Activated T-cell treated with anti-CD3 and anti-CD28 coated beads, Interleukin-2, amount 50 U/mL, for 72 hours (primary cell): Measurements from ENCODE around the gene PRKCD. TPM values are rescaled to one million over a fixed set of nuclear protein-coding genes. Genes with fewer than 3 reads are reported as not detected.

ENCODE experiments used
- ATAC-seq, 2 donors: fragments of 150-1000 bp; cut with Tn5 transposase; replicated peaks in 1 of 2; 2 replicates each; pipeline ENCODE4 v1.10.0; 2021; ENCODE audit warnings: moderate library complexity in 2 of 2, mild to moderate bottlenecking in 1 of 2
- DNase-seq, 2 donors: peaks; one replicate each; pipeline ENCODE4 v3.0.0; 2021 to 2022; ENCODE audit warnings: mixed read lengths in 1 of 2
- H3K27ac Mint-ChIP-seq: one replicate; pipeline ENCODE4 v1.8.0; 2022; ENCODE audit warnings: mild to moderate bottlenecking, moderate library complexity, mixed read lengths
- H3K27me3 Mint-ChIP-seq: one replicate; pipeline ENCODE4 v1.8.0; 2022; ENCODE audit warnings: low read depth, mixed read lengths
- H3K36me3 Mint-ChIP-seq, 2 donors: one replicate each; pipeline ENCODE4 v1.8.0; 2022; ENCODE audit warnings: mixed read lengths in 2 of 2, mild to moderate bottlenecking in 1 of 2; ENCODE audit not compliant: insufficient read depth in 2 of 2
- H3K4me1 Mint-ChIP-seq: one replicate; pipeline ENCODE4 v1.8.0; 2022; ENCODE audit warnings: low read depth, mixed read lengths
- H3K4me3 Mint-ChIP-seq, 2 donors: one replicate each; pipeline ENCODE4 v1.8.0; 2022; ENCODE audit warnings: mild to moderate bottlenecking in 2 of 2, mixed read lengths in 2 of 2, moderate library complexity in 2 of 2
- H3K9me3 Mint-ChIP-seq, 2 donors: one replicate each; pipeline ENCODE4 v1.8.0; 2022; ENCODE audit warnings: mixed read lengths in 2 of 2
- total RNA-seq, 2 donors: library from RNA; stranded (reverse); gene quantifications; one replicate each; pipeline ENCODE4 v1.2.3, GENCODE V29; 2022

Gene PRKCD
- total RNA-seq, 2 donors from 2014 or later, result 24.2 to 27.2 TPM

DNA sequence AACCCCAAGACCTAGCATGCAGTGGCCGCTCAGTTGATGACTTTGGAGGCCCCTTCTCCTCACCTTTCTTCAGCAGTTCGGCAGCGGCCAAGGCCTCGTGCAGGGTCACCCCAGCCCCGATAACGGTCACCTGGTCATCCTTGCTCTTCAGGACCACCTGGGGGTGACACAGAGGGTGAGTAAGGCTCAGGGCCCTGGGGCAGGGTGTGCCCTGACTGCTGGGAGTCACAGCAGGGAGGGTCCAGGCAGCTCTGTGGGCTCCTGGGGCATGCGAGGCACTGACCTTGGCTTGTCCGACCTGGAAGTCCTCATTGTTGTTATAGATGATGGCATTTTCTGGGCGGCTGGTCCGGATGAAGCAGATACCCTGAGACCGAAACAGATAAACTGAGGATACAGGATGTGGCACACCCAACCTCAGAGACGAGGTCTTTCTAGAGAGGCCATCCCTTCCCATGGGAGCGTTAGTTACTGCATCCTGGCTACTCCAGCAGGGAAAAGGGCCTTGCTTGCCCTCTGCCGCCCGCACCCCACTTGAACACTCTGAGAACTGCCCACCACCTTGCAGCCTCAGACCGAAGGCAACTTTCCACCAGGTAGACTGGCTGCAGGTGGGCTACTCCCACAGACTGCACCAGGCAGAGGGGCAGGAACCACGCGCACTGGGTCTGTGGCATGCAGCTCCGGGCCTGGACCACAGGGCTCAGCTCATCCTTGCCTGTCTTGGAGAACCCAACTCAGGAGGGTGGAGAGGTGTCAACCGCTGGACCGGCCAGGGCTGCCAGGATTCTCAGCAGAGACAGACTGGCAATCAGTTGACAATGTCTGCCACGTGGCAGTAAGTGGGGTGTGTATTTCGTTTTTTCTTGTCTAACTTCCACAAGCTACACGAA, 67.2 kb downstream of the PRKCD start:
- ATAC-seq (no peak), DNase-seq (no peak)
- Mint-ChIP-seq H3K36me3 (peaks cover 2 to 9% of the 10 kb centered on the region in 2 donors), H3K27ac (no peak overlapping the region), H3K27me3 (no peaks in the 10 kb centered on the region), H3K9me3 (no peaks in the 10 kb centered on the region), H3K4me3 (no peak overlapping the region), H3K4me1 (no peaks in the 10 kb centered on the region)

DNA sequence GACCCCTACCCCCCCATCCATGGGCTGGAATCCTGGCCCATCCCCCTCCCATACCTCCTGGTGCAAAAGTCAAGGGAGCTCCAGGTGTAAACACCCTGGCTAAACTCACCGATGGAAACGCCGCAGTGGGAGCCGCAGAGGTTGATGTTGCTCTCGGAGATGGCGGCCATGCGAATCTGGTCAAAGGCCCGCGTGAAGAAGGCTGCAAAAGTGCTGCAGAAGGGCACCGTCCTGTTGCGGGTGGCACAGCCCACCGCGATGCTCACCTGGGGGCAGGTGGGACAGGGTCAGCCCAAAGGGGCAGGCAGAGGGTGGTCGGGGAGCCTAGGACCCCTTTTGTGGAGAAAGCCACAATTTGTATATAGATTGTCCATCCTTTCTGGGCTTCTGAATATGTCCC, 68.2 kb downstream of the PRKCD start:
- no peak for ATAC-seq
- Mint-ChIP-seq H3K4me3 (no peak overlapping the region), H3K9me3 (no peaks in the 10 kb centered on the region), H3K27me3 (no peaks in the 10 kb centered on the region), H3K4me1 (no peaks in the 10 kb centered on the region), H3K27ac (no peak overlapping the region), H3K36me3 (peaks cover 4 to 11% of the 10 kb centered on the region in 2 donors)
- no peak for DNase-seq

DNA sequence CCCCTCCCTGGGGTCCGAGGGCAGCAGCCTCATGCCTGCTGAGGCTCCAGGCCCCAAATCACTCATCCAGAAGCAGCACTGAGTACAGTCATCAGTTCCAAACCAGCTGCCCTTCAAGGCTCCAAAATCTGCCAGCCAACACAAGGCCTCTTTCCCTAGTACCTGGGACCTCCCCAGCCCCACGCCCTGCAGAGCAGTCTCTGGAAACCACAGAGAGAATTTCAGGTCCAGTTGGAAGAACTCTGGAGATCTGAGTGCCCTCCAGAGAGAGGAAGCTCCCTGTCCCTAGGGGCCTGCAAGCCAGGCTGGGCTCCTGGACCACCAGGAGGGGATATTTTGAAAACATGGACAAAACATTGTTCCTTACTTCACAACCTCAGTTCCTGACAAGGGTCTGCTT, 68.6 kb downstream of the PRKCD start:
- H3K4me1 Mint-ChIP-seq, result no peaks in the 10 kb centered on the region
- DNase-seq (no peak), ATAC-seq (no peak)
- H3K4me3 Mint-ChIP-seq, result no peak overlapping the region
- H3K36me3 Mint-ChIP-seq, result peaks cover 4 to 13% of the 10 kb centered on the region in 2 donors
- no peaks in the 10 kb centered on the region for H3K27me3 Mint-ChIP-seq
- H3K9me3 Mint-ChIP-seq, result no peaks in the 10 kb centered on the region
- no peak overlapping the region for H3K27ac Mint-ChIP-seq

DNA sequence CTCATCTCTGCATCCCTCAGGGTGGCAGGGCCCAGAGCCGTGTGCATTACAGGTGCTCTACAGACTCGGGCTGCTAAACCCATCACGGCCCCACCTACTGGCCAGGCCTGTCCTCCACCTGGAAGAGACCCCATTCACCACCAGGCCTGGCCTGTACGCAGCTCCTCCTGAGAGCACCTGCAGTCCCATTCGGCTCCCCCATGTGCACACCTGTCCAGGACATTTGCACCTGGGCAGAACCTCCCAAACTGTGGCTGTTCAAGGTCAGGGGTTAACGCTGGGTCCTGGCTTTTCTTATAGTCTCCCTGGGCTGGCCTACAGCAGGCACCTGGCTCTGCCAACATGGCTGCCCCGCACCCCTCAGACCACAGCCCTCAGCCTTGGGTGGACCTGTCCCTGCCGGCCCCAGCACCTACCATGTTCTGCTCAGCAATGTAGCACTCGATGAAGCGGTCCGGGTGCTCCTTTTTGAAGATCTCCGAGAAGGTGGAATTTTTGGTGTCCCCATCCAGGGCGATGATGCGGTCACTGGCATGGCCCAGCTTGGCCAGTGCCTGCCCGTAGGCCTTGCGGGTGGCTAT, 69.1 kb downstream of the PRKCD start:
- no peak for ATAC-seq
- no peaks in the 10 kb centered on the region for H3K4me1 Mint-ChIP-seq
- no peak overlapping the region for H3K4me3 Mint-ChIP-seq
- H3K36me3 Mint-ChIP-seq, result peaks cover 6 to 13% of the 10 kb centered on the region in 2 donors
- H3K27ac Mint-ChIP-seq, result no peak overlapping the region
- no peaks in the 10 kb centered on the region for H3K27me3 Mint-ChIP-seq
- no peak for DNase-seq
- no peaks in the 10 kb centered on the region for H3K9me3 Mint-ChIP-seq

DNA sequence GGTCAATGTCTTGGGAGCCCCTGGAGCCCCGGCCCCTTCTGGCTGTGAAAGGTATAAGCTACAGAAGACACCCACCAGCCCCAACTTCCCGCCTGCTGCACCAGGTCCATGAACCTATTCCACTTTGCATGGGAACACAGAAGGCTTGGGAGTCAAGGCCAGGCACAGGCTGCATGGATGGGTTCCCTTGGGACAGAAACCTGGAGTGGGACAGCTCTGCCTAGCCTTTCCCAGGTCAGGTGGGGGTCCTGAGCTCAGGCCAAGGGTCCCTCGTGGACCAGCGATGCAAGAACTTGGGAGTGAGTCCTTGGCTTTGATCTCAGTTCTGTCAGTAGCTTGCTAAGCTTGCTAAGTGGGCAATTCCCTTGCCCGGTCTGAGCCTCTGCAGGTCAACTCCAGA, 69.8 kb downstream of the PRKCD start:
- Mint-ChIP-seq H3K4me3 (no peak overlapping the region), H3K27ac (no peak overlapping the region), H3K9me3 (no peaks in the 10 kb centered on the region), H3K4me1 (no peaks in the 10 kb centered on the region), H3K36me3 (peaks cover 7 to 14% of the 10 kb centered on the region in 2 donors), H3K27me3 (no peaks in the 10 kb centered on the region)
- no peak for ATAC-seq
- DNase-seq, result no peak

DNA sequence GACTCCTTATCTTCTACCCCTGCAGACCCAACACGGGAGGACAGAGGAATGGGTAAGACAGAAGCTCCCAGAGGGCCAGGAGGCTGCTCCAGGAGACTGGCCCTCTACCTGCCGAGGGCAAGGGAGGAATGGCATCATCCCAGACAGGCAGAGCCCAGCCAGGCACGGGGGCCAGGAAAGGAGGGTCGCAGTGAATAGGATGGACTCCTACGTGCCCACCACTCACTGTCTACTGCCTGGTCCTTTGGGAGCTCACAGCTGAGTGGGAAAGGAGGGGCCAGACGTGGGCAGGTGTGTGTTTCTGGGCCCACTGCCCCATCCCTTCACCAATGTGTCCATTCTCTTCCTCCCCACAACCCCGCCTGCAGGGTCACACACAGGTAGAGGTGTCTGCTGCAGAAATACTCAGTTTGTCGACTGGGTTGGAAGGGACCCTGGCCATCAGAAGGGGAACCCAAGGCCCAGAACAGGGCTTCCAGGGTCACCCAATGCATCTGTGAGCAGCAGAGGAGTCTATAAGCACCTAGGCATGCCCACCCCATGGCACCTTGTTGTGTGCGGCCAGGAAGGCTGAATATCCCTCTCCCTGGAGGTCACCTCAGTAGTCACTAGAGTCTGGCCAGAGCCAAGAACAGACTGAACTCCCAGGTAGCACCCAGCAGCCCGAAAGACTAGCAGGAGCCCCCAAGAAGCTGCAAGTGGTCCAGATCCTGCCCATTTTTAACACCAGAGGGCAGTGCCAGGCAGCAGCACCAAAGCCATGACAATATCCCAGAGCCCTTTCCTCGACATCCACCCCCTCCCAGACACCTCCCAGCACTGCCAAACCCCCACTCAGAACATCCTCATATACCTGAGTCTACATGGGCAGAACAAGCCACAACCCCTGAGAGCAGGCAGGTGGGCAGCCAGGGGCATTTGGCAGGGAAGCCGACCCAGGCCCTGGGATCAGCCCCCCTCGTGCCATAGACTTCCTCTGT, 70.8 kb downstream of the PRKCD start:
- H3K36me3 Mint-ChIP-seq, result peaks cover 7 to 13% of the 10 kb centered on the region in 2 donors
- H3K27me3 Mint-ChIP-seq, result no peaks in the 10 kb centered on the region
- H3K9me3 Mint-ChIP-seq, result no peaks in the 10 kb centered on the region
- DNase-seq, result no peak
- no peak overlapping the region for H3K4me3 Mint-ChIP-seq
- H3K27ac Mint-ChIP-seq, result no peak overlapping the region
- no peaks in the 10 kb centered on the region for H3K4me1 Mint-ChIP-seq
- no peak for ATAC-seq

DNA sequence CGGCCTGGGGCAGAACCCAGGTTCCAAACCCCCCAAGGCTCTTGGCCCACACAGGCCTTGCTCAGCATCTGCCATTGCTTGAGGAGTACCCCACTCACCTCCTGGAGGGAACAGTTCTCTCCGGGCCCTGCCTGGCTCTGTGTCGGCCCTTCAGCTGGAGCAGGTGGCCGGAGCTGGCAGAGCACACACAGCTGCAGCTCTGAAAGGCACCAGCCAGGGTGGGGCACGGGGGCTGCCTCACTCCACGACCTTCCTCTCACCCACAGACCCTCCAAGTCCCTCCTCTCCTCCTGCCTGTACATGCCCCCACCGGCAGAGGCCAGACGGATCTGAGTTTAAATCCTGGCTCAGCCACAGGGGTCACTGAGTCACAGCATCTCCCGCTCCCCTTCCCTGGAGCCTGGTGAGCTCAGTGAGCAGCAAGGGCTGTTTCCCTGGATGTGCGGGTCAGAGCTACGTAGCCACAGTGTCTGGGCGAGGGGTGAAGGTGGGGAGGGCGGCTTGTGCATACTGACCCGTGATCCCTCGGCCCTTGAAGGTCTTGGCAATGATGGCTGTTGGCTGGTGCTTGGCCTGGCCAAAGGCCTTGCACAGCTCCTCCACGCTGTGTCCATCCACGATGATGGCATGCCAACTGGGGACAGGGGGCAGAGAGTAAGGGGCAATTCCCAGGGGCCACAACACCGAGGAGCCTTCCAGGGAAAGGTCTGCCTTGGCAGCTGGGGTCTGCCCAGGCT, 71.8 kb downstream of the PRKCD start:
- DNase-seq (no peak), ATAC-seq (no peak)
- peaks cover 6 to 9% of the 10 kb centered on the region in 2 donors for H3K36me3 Mint-ChIP-seq
- no peaks in the 10 kb centered on the region for H3K27me3 Mint-ChIP-seq
- no peaks in the 10 kb centered on the region for H3K9me3 Mint-ChIP-seq
- H3K27ac Mint-ChIP-seq, result no peak overlapping the region
- H3K4me3 Mint-ChIP-seq, result no peak overlapping the region
- no peaks in the 10 kb centered on the region for H3K4me1 Mint-ChIP-seq

DNA sequence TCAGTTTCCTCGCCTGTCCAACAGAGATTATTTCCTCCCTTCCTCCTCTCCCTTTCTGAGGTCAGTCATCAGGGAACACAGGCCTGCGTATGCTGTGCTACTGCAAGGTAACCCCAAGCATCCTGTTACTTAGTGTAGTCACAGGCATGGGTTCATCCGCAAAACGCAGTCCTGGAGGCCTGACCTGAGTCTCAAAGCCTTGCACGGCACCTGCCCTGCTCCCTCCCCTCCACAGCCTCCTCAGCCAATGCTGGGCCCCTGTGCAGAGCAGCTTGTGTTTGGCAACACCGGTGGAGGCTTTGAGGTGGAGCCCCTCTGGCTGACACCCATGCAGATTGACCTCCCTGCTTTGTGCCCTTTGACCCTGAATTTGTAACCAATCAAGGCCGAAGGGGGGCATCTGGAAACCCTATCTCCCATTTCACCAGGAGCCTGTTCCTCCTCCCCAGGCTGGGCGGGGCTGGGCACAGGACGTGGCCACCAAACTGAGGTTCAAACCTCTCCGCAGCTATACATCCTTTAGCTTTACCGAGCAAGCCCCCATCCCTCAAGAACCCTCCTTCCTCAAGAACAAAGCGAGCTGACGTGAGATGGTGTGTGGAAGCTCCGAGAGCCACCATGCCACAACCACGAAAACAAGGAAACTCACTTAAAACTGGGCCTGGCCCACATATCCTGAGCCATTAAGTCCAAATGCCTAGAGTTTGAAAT, 73.3 kb downstream of the PRKCD start:
- Mint-ChIP-seq H3K4me3 (no peak overlapping the region), H3K27me3 (no peaks in the 10 kb centered on the region), H3K36me3 (peaks cover 7 to 8% of the 10 kb centered on the region in 2 donors), H3K27ac (no peak overlapping the region), H3K9me3 (no peaks in the 10 kb centered on the region), H3K4me1 (no peaks in the 10 kb centered on the region)
- ATAC-seq (no peak), DNase-seq (no peak)

DNA sequence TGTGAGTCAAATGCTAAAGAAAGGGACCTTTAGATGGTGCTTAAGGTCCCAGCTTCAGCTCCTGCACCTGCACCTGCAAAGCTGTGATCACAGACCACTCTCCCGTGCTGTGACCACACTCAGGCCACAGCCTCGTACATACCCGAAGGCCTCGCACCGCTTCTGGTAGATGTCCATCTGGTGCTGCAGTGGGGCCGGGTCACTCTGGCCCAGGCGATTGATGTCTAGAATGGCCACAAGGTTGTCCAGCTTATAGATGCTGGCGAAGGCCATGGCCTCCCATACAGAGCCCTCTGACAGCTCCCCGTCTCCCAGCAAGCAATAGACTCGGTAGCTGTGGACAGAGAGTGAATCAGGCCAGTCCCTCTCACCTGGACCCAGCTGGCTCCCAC, 73.8 kb downstream of the PRKCD start:
- H3K9me3 Mint-ChIP-seq, result no peaks in the 10 kb centered on the region
- H3K36me3 Mint-ChIP-seq, result peaks cover 7 to 8% of the 10 kb centered on the region in 2 donors
- DNase-seq, result no peak
- H3K27me3 Mint-ChIP-seq, result no peaks in the 10 kb centered on the region
- peak overlapping the region; percentile 10 for H3K27ac Mint-ChIP-seq
- no peak overlapping the region for H3K4me3 Mint-ChIP-seq
- H3K4me1 Mint-ChIP-seq, result no peaks in the 10 kb centered on the region
- no peak for ATAC-seq

DNA sequence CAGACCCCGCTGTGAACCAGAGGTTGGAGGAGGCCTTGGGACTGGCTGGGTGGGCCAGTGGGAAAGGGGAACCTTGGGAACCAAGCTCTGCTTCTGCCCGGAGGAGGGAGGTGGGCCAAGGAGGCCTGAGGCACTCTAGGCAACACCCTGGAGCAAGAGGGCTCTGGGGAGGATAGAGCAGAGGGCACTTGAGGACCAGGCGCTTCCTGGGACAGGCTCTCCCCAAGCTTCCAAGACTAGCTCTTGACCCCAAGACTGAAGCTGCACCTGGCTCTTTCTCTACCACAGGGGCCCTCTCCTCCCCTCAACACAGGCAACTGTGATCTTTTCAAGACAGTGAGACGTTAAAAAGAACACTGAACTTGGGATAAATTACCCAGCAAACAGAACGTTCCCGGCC, 74.5 kb downstream of the PRKCD start:
- Mint-ChIP-seq H3K9me3 (no peaks in the 10 kb centered on the region), H3K27me3 (no peaks in the 10 kb centered on the region), H3K36me3 (peaks cover 7 to 8% of the 10 kb centered on the region in 2 donors), H3K4me1 (no peaks in the 10 kb centered on the region), H3K27ac (peak overlapping the region; percentile 10), H3K4me3 (no peak overlapping the region)
- no peak for DNase-seq
- no peak for ATAC-seq

DNA sequence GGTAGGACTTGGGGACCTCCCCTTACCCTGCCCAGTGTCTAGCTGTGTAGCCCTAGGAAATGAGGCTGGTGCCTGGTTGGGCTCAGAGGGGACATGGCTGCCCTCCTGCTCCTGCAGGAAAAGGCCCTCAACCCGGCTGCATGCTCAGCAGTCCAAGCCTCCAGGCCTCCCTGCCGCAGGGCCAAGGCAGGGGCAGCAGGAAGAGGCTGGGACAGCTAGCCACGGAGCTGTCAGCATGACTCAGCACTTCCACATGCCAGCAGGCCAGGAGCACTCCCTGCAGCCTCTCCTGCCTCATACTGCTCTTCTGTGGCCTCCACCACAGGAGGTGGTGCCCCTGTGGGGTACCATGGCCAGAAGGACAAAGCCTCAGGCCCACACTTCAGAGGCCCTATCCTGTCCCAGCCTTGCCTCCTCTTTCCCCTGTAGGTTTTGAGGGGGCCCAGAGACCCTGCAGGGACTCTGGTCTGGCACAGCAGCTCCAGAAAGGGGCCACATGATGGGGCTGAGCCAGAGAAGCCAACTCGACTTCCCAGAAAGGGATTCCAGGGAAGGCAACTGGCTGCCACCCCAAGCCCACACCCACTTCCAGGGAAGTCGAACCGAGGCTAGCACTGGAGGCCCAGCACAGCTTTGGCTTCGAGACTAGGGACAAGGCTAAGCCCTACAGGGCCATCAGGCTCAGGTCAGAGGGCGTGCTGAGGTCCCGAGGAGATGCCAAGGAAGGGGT, 75.3 kb downstream of the PRKCD start:
- H3K9me3 Mint-ChIP-seq, result no peaks in the 10 kb centered on the region
- H3K4me1 Mint-ChIP-seq, result no peaks in the 10 kb centered on the region
- H3K27me3 Mint-ChIP-seq, result no peaks in the 10 kb centered on the region
- H3K36me3 Mint-ChIP-seq, result peaks cover 7 to 8% of the 10 kb centered on the region in 2 donors
- DNase-seq, result no peak
- H3K27ac Mint-ChIP-seq, result peak overlapping the region; percentile 4
- peak in 1 of 2 donors; percentile 23 for ATAC-seq
- H3K4me3 Mint-ChIP-seq, result no peak overlapping the region
